Adrenal gland (tissue), 12 donors: ENCODE data around the gene SLC6A12. TPM values are rescaled to one million over a fixed set of nuclear protein-coding genes. Genes with fewer than 3 reads are reported as not detected.

Experiments used
- DNase-seq, 7 donors: peaks; one replicate each; pipeline ENCODE4 v3.0.0-alpha.2; 2019 to 2020
- H3K27ac ChIP-seq, 5 donors: fragments of 200-600 bp; sonication (generic) in 4 of 5; 1 replicate in 3 of 5; 2 replicates in 2 of 5; pipeline versions ENCODE4 v1.5.1 to v1.8.0; 2016 to 2020; ENCODE audit warnings: mild to moderate bottlenecking in 1 of 5
- H3K27me3 ChIP-seq: fragments of 200-600 bp; 2 replicates; pipeline ENCODE4 v1.8.0; 2021
- H3K36me3 ChIP-seq, 2 donors: fragments of 200-600 bp; replicated peaks in 1 of 2; 1 replicate in 1 of 2; 2 replicates in 1 of 2; pipeline versions ENCODE4 v1.5.1 to v1.8.0; 2018 to 2022
- H3K4me1 ChIP-seq, 2 donors: fragments of 200-600 bp; replicated peaks in 1 of 2; 1 replicate in 1 of 2; 2 replicates in 1 of 2; pipeline versions ENCODE4 v1.5.1 to v1.8.0; 2018 to 2021
- H3K4me3 ChIP-seq, 4 donors: fragments of 200-600 bp; sonication (generic) in 3 of 4; one replicate each; pipeline ENCODE4 v1.5.1; 2016 to 2018
- H3K9me3 ChIP-seq, 3 donors: fragments of 200-600 bp; sonication (generic) in 1 of 3; replicated peaks in 1 of 3; 1 replicate in 2 of 3; 2 replicates in 1 of 3; pipeline versions ENCODE4 v1.5.1 to v1.8.0; 2016 to 2021
- POLR2A ChIP-seq, 2 donors: fragments of 450-650 bp; IDR thresholded peaks; one replicate each; pipeline ENCODE4 v1.6.1; 2017; ENCODE audit warnings: antibody characterized with exemption in 2 of 2, mild to moderate bottlenecking in 2 of 2, moderate library complexity in 1 of 2
- WGBS, 4 donors: extraction: QIAGEN DNeasy Blood & Tissue Kit in 2 of 4; methylation state at CpG; one replicate each; pipeline versions ENCODE4 v1.1.5 to v1.1.7; 2013 to 2017; 5-methylcytosine and 5-hydroxymethylcytosine counted together
- intact Hi-C, 2 donors: fragments of 100-400 bp; cut with DNase I; formaldehyde crosslinking; loops; one replicate each; pipeline versions ENCODE4 v1.14.1 to v1.15.0; 2022 to 2023
- polyA plus RNA-seq, 3 donors: library from polyadenylated mRNA; stranded (reverse); fragments of 200-250 nt in 2 of 3; fragments of 350-450 nt in 1 of 3; fragmentation: Illumina TruSeq in 1 of 3; extraction: RNeasy Lipid Tissue Mini Kit (QIAGEN cat#74804) in 1 of 3; gene quantifications; one replicate each; pipeline ENCODE4 v1.2.3, GENCODE V29; 2013 to 2014
- total RNA-seq, 9 donors: library from RNA; depleted of rRNA in 4 of 9; stranded (reverse); fragments of >200 nt in 4 of 9; fragments of 120-200 nt in 1 of 9; fragmentation: NEBNext Ultra II Directional in 1 of 9; extraction: Animal tissue kit (Norgen Biotek cat#: 25700) in 1 of 9; gene quantifications; one replicate each; pipeline versions ENCODE4 v1.1.0 to v1.2.4, GENCODE V29; 2013 to 2023
- TF ChIP-seq, protein P1 (sequence below), 6 experiments: fragments of 450-650 bp in 4 of 6; fragments of 200-600 bp in 2 of 6; sonication (generic) in 1 of 6; IDR thresholded peaks; 1 replicate in 5 of 6; 2 replicates in 1 of 6; pipeline versions ENCODE4 v1.5.1 to v1.8.0; 2016 to 2021; ENCODE audit warnings: antibody characterized with exemption in 6 of 6, mild to moderate bottlenecking in 2 of 6, moderate library complexity in 1 of 6
- donor health status: healthy with polysubstance abuse.
- donor health status: Bipolar disorder and iron deficiency.
- donor health status: DM: yes; HTN: yes; CAD: no.
- donor health status: DM: no; HTN: no; CAD: no.
- donor health status: DM: no; HTN: no; CAD: no.
- donor health status: DM: yes; HTN: yes; CAD: no.

SLC6A12 gene
- total and polyA plus RNA-seq, 12 donors, result 0.33 to 4.3 (median 1.4) TPM

DNA sequence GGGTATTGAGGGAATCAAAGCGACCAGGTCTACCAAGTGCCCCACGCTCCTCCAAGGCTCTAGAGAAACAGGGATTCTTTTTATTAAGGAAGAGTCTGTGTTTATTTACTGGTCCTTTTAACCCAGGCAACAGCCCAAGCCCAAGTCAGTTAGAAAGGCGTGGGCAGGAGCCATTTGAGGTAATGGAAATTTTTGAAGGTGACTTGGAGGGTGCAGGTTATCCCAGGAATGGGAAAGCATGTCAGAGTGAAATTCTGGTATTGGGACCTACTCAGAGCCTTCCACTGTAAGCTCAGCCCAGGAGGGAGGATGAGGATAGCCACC is 2.9 kb downstream of the SLC6A12 start:
- Histone ChIP-seq H3K9me3 (no peaks in the 10 kb centered on the region), H3K4me3 (no peak overlapping the region), H3K4me1 (no peaks in the 10 kb centered on the region), H3K36me3 (no peaks in the 10 kb centered on the region), H3K27ac (no peak overlapping the region), H3K27me3 (peaks cover 8% of the 10 kb centered on the region)
- intact Hi-C loops, result no loop called here
- 86 to 91% (median 87%) methylated on average over 3 of the region's 3 CpGs for WGBS, 4 donors
- no peak for DNase-seq
- TF ChIP-seq, protein P1, sequence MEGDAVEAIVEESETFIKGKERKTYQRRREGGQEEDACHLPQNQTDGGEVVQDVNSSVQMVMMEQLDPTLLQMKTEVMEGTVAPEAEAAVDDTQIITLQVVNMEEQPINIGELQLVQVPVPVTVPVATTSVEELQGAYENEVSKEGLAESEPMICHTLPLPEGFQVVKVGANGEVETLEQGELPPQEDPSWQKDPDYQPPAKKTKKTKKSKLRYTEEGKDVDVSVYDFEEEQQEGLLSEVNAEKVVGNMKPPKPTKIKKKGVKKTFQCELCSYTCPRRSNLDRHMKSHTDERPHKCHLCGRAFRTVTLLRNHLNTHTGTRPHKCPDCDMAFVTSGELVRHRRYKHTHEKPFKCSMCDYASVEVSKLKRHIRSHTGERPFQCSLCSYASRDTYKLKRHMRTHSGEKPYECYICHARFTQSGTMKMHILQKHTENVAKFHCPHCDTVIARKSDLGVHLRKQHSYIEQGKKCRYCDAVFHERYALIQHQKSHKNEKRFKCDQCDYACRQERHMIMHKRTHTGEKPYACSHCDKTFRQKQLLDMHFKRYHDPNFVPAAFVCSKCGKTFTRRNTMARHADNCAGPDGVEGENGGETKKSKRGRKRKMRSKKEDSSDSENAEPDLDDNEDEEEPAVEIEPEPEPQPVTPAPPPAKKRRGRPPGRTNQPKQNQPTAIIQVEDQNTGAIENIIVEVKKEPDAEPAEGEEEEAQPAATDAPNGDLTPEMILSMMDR (IDR thresholded peaks at IDR 0.05), result no peak
- TF ChIP-seq POLR2A (IDR thresholded peaks at IDR 0.05), result no peak

DNA sequence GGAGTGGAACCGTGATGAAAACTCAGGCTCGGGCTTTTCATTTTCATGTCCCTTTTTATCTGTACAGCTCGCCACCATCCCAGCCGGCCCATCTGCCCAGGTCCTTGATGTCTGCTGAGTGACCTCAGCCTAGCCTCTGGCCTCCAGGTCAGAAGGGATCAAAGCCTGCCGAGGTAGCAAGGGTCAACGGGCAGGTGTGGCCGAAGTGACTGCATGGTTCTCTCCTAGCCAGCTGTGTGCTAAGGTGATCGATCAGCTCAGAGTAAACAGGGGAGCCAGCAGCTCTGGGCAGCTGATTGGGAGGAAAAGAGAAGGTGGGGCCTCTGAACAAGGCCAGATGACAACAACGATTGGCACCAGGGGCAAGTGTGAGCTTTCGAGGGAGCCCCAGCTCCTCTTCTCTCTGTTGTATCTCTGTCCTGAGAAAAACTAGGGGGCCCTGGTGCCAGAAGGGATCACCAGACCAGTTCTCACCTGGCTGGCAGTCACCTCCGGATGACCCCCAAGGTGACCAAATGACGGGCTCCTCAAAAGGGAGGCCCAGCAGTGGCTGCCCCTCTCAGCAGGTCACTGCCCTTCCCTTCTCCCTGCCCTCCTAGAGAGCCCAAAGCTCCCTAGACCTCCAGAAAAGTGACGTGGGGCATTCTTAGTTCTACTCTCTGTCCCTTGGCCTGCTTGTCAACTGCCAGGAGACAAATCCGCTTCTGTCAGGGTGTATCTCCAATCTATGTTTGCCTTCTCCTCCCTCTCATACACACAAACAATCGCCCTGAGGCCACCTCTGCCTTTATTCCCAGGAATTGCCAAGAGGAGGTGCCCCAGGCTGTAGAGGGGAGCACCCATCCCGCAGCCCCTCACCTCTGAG is 3.4 kb downstream of the SLC6A12 start:
- H3K4me3 ChIP-seq, result no peak overlapping the region

DNA sequence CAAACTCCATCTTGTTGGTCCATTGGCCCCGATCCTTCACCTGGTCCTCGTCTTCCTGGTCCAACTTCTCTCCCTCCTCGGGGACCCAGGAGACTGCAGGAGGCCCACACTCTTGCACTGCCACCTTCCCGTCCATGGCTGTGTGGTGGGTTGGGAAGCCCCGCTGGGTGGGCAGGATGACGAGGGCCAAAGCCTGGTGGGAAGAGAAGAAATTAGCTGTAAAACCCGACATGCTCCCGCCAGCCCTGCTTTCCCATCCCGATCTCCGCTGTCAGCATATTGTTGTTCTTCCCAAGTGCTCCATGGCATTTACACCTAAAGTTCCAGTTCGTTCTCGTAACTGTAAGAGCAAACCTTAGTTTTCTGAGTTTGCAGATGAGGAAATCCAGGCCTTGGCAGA is 4.1 kb downstream of the SLC6A12 start:
- intact Hi-C loops, result no loop called here
- H3K9me3 ChIP-seq, result no peaks in the 10 kb centered on the region
- no peak for TF ChIP-seq POLR2A (IDR thresholded peaks at IDR 0.05)
- TF ChIP-seq, protein P1 (IDR thresholded peaks at IDR 0.05), result no peak
- H3K4me1 ChIP-seq, result no peaks in the 10 kb centered on the region
- H3K4me3 ChIP-seq, result no peak overlapping the region
- WGBS, 4 donors, result 89 to 97% (median 92%) methylated on average over 12 of the region's 12 CpGs
- H3K27me3 ChIP-seq, result peaks cover 8% of the 10 kb centered on the region
- no peak for DNase-seq
- H3K36me3 ChIP-seq, result no peaks in the 10 kb centered on the region
- H3K27ac ChIP-seq, result no peak overlapping the region

More for the DNA sequence above, 3.4 kb downstream of the SLC6A12 start:
- Histone ChIP-seq H3K4me1 (no peaks in the 10 kb centered on the region), H3K9me3 (no peaks in the 10 kb centered on the region), H3K36me3 (no peaks in the 10 kb centered on the region), H3K27me3 (peaks cover 8% of the 10 kb centered on the region), H3K27ac (no peak overlapping the region)
- DNase-seq, result no peak
- intact Hi-C loops, result no loop called here
- WGBS, 4 donors, result 74 to 77% (median 76%) methylated on average over 14 to 16 of the region's 16 CpGs
- no peak for TF ChIP-seq POLR2A (IDR thresholded peaks at IDR 0.05)
- TF ChIP-seq, protein P1 (IDR thresholded peaks at IDR 0.05), result no peak

DNA sequence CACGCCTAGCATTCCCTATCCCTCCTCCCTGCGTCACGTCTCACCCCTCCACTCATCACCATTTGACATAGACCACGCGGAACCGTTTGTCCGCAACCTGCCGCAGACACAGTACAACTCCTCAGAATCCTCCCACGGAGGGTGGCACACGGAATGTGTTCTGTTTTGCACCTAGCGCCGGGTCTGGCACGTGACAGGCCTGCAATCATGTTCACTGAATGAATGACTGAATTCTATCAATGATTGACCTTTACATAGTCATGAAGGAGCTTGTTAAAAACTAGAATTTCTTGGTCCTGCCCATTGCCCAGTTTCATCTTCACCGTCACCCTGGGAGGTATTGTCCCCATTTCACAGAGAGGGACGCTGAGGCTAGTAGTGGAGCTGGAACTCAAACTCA is 4.7 kb downstream of the SLC6A12 start:
- DNase-seq, result no peak
- no peaks in the 10 kb centered on the region for H3K9me3 ChIP-seq
- H3K4me3 ChIP-seq, result no peak overlapping the region
- H3K4me1 ChIP-seq, result peaks cover 0 to under 1% of the 10 kb centered on the region in 2 donors
- no peak for TF ChIP-seq POLR2A (IDR thresholded peaks at IDR 0.05)
- TF ChIP-seq, protein P1 (IDR thresholded peaks at IDR 0.05), result no peak
- no peak overlapping the region for H3K27ac ChIP-seq
- intact Hi-C loops, result no loop called here
- WGBS, 4 donors, result 79 to 90% (median 87%) methylated on average over 15 of the region's 15 CpGs
- no peaks in the 10 kb centered on the region for H3K36me3 ChIP-seq
- H3K27me3 ChIP-seq, result peaks cover 10% of the 10 kb centered on the region
